A549 (cell line): ENCODE measurements around the gene OR4A15. TPM values are rescaled to one million over a fixed set of nuclear protein-coding genes. Genes with fewer than 3 reads are reported as not detected.

Experiments used
- ATAC-seq, 2 experiments: fragments of 200-7000 bp in 1 of 2; fragments of >200 bp in 1 of 2; cut with Nextera tagmentation in 1 of 2; cut with Tn5 transposase in 1 of 2; 3 replicates each; pipeline versions ENCODE4 v1.8.0 to v1.9.1; 2018 to 2020; ENCODE audit warnings: mild to moderate bottlenecking in 1 of 2, moderate library complexity in 1 of 2
- CTCF ChIA-PET: fragments of 300-600 bp; sonication (Branson Sonifier 250); formaldehyde crosslinking; extraction: SDS; loops from one replicate; lab custom pipeline; 2021; ENCODE audit warnings: antibody characterized with exemption, inconsistent platforms; lab: Yijun Ruan, JAX
- POLR2A ChIA-PET: fragments of 350-600 bp; formaldehyde crosslinking; extraction: SDS; loops from one replicate; lab custom pipeline; 2021; ENCODE audit warnings: antibody characterized with exemption, inconsistent platforms; lab: Yijun Ruan, JAX
- DNase-seq, 2 experiments: peaks; one replicate each; pipeline versions ENCODE4 v3.0.0 to v3.0.0-alpha.2; 2011 to 2016; ENCODE audit warnings: low read depth in 1 of 2, low spot score in 1 of 2
- FAIRE-seq: peaks from 2 replicates; lab custom pipeline; 2011; peaks lifted over from hg19 to GRCh38; lab: Jason Lieb, UNC
- H3K27ac ChIP-seq, 2 experiments: fragments of >200 bp; sonication (Bioruptor Twin); formaldehyde crosslinking; 3 replicates each; pipeline ENCODE4 v1.5.1; 2016 to 2017
- H3K4me1 ChIP-seq: fragments of >200 bp; sonication (Bioruptor Twin); formaldehyde crosslinking; 3 replicates; pipeline ENCODE4 v1.6.1; 2016
- H3K4me2 ChIP-seq: fragments of >200 bp; sonication (Bioruptor Twin); formaldehyde crosslinking; 3 replicates; pipeline ENCODE4 v1.6.1; 2016
- H3K4me3 ChIP-seq: fragments of >200 bp; sonication (Bioruptor Twin); formaldehyde crosslinking; 3 replicates; pipeline ENCODE4 v1.5.1; 2016
- H3K9me3 ChIP-seq: fragments of >200 bp; sonication (Bioruptor Twin); formaldehyde crosslinking; 3 replicates; pipeline ENCODE4 v1.6.1; 2016
- ATOH8 ChIP-seq: fragments of 250-450 bp; sonication (Bioruptor Pico); IDR thresholded peaks from 2 replicates; pipeline ENCODE4 v1.5.0; 2020; ENCODE audit warnings: low read depth, mild to moderate bottlenecking, moderate library complexity
- BCL3 ChIP-seq: fragments of >200 bp; sonication (Bioruptor Twin); formaldehyde crosslinking; IDR thresholded peaks from 3 replicates; pipeline ENCODE4 v1.6.1; 2016
- CHD4 ChIP-seq: fragments of 200-600 bp; sonication (generic); IDR thresholded peaks from 2 replicates; pipeline ENCODE4 v1.6.1; 2016; ENCODE audit warnings: antibody characterized with exemption, mild to moderate bottlenecking, borderline replicate concordance
- EHMT2 ChIP-seq: fragments of 200-600 bp; sonication (generic); IDR thresholded peaks from 2 replicates; pipeline ENCODE4 v1.6.1; 2016; ENCODE audit warnings: antibody characterized with exemption, low read depth, mild to moderate bottlenecking, moderate library complexity
- ELK1 ChIP-seq: fragments of 150-350 bp; IDR thresholded peaks from 2 replicates; pipeline ENCODE4 v1.6.1; 2014; ENCODE audit warnings: low read depth, mild to moderate bottlenecking, low read length
- ESRRA ChIP-seq: fragments of 150-350 bp; IDR thresholded peaks from 2 replicates; pipeline ENCODE4 v1.6.1; 2014; ENCODE audit warnings: mild to moderate bottlenecking, low read length, borderline replicate concordance
- GATA3 ChIP-seq: IDR thresholded peaks from 2 replicates; pipeline ENCODE4 v1.6.1; 2012; ENCODE audit warnings: borderline replicate concordance
- HMGXB4 ChIP-seq: fragments of 250-450 bp; sonication (Bioruptor Pico); IDR thresholded peaks from 2 replicates; pipeline ENCODE4 v1.5.0; 2021; ENCODE audit warnings: mild to moderate bottlenecking, moderate library complexity, borderline replicate concordance
- HOXA7 ChIP-seq: fragments of 250-450 bp; sonication (Bioruptor Pico); IDR thresholded peaks from 2 replicates; pipeline ENCODE4 v1.5.0; 2020; ENCODE audit warnings: mild to moderate bottlenecking, moderate library complexity
- JUNB ChIP-seq: fragments of >200 bp; sonication (Bioruptor Twin); formaldehyde crosslinking; IDR thresholded peaks from 2 replicates; pipeline ENCODE4 v1.6.1; 2016
- KDM5A ChIP-seq: fragments of 200-600 bp; sonication (generic); IDR thresholded peaks from 2 replicates; pipeline ENCODE4 v1.6.1; 2016; ENCODE audit warnings: antibody characterized with exemption, mild to moderate bottlenecking
- MAX ChIP-seq: IDR thresholded peaks from 2 replicates; pipeline ENCODE4 v1.6.1; 2012
- MYC ChIP-seq: IDR thresholded peaks from 2 replicates; pipeline ENCODE4 v1.6.1; 2012; ENCODE audit warnings: mild to moderate bottlenecking, inconsistent platforms, low read length, improper control_type of control experiment, borderline replicate concordance
- NFE2L2 ChIP-seq: fragments of 150-350 bp; conservative IDR thresholded peaks from 2 replicates; pipeline ENCODE4 v1.6.1; 2014; ENCODE audit warnings: low read length
- PBX3 ChIP-seq: IDR thresholded peaks from 2 replicates; pipeline ENCODE4 v1.6.1; 2012
- POLR2A ChIP-seq: IDR thresholded peaks from 2 replicates; pipeline ENCODE4 v1.6.1; 2012; ENCODE audit warnings: mild to moderate bottlenecking, low read length
- RARB ChIP-seq: fragments of 250-450 bp; sonication (Bioruptor Pico); IDR thresholded peaks from 2 replicates; pipeline ENCODE4 v1.8.0; 2021; ENCODE audit warnings: mild to moderate bottlenecking, moderate library complexity
- RCOR1 ChIP-seq: fragments of 150-350 bp; IDR thresholded peaks from 2 replicates; pipeline ENCODE4 v1.6.1; 2014; ENCODE audit warnings: antibody characterized with exemption, low read length, low read depth
- RFX5 ChIP-seq: fragments of 450-650 bp; IDR thresholded peaks from 2 replicates; pipeline ENCODE4 v1.7.1; 2014; ENCODE audit warnings: antibody characterized with exemption, mild to moderate bottlenecking, moderate library complexity
- SREBF2 ChIP-seq: fragments of 450-650 bp; IDR thresholded peaks from 2 replicates; pipeline ENCODE4 v1.6.1; 2014; ENCODE audit warnings: mild to moderate bottlenecking, moderate library complexity
- USF2 ChIP-seq: fragments of 450-650 bp; IDR thresholded peaks from 2 replicates; pipeline ENCODE4 v1.6.1; 2014; ENCODE audit warnings: antibody characterized with exemption
- ZC3H11A ChIP-seq: fragments of 450-650 bp; IDR thresholded peaks from 2 replicates; pipeline ENCODE4 v1.6.1; 2014; ENCODE audit warnings: antibody characterized with exemption, mild to moderate bottlenecking
- ZSCAN20 ChIP-seq: fragments of 250-450 bp; sonication (Bioruptor Pico); IDR thresholded peaks from 2 replicates; pipeline ENCODE4 v1.8.0; 2022; ENCODE audit warnings: mild to moderate bottlenecking, moderate library complexity
- WGBS: methylation state at CpG from one replicate; pipeline ENCODE4 v1.1.6; 2017; ENCODE audit errors: missing lambda C conversion rate; 5-methylcytosine and 5-hydroxymethylcytosine counted together
- polyA minus RNA-seq: library from RNA; depleted of rRNA, polyadenylated mRNA; stranded (reverse); fragments of >200 nt; gene quantifications from 2 replicates; pipeline ENCODE4 v1.2.3, GENCODE V29; 2011; rRNA and poly(A)+ RNA removed
- polyA plus RNA-seq, 4 experiments: library from polyadenylated mRNA; depleted of rRNA in 3 of 4; stranded (reverse); fragments of >200 nt; fragmentation: RNase III in 1 of 4; extraction: RNeasy Plus Mini Kit Qiagen cat#74134 plus additional on column Dnase treatment in 1 of 4; gene quantifications; 2 replicates in 3 of 4; 3 replicates in 1 of 4; pipeline ENCODE4 v1.2.3, GENCODE V29; 2011 to 2017

Gene OR4A15
- polyA plus RNA-seq (2011; rRNA removed) (not detected in 2 replicates), polyA plus RNA-seq (2017; fragmentation: RNase III; extraction: RNeasy Plus Mini Kit Qiagen cat#74134 plus additional on column Dnase treatment) (not detected in 3 replicates), polyA minus RNA-seq (not detected in 2 replicates)
- not detected in 2 replicates for polyA plus RNA-seq (2012; cell fraction: cytosol; rRNA removed)
- not detected in 2 replicates for polyA plus RNA-seq (2012; cell fraction: nucleus; rRNA removed)

- POLR2A ChIA-PET: no interaction called here
- ATAC-seq: no peak
- TF ChIP-seq EHMT2: no peak
- TF ChIP-seq ZC3H11A: no peak
- no peak for TF ChIP-seq ZSCAN20 (CRISPR knock-in tag)
- CTCF ChIA-PET: no interaction called here
- no peaks in the 10 kb centered on the region for H3K9me3 ChIP-seq
- no peaks in the 10 kb centered on the region for H3K4me1 ChIP-seq
- WGBS: 1% methylated on average over 4 of the region's 4 CpGs
- no peak for FAIRE-seq
- no peak within 1 kb of the TSS for H3K4me3 ChIP-seq
- no peak for DNase-seq
- no peak within 1 kb of the TSS for H3K27ac ChIP-seq
- H3K4me2 ChIP-seq: no peak within 1 kb of the TSS
Observed at GRCh38 chr11:55367674-55368073, at the start of gene OR4A15. OR4A15 (plus strand) TSS chr11:55367974; CDS start chr11:55367974, 0 bp downstream.

- TF ChIP-seq JUNB: no peak
- no peak for TF ChIP-seq GATA3
- TF ChIP-seq RCOR1: no peak
- no peak for TF ChIP-seq MYC
- TF ChIP-seq BCL3: no peak
- no peak for TF ChIP-seq RARB
- no peak for TF ChIP-seq PBX3
- TF ChIP-seq ELK1: no peak
- no peak for TF ChIP-seq KDM5A
- TF ChIP-seq, all 56 proteins: peak for 0
- Histone ChIP-seq H3K4me3 (no peak overlapping the region), H3K4me2 (no peak overlapping the region), H3K27ac (no peak overlapping the region), H3K9me3 (no peaks in the 10 kb centered on the region), H3K4me1 (no peaks in the 10 kb centered on the region)
- ChIA-PET CTCF (interaction anchor here (1.3 kb wide), 1 partner anchor 19 kb away, joined by 3 read pairs; the partner anchor contains the start of gene OR4A16), POLR2A (no interaction called here)
- WGBS: 0% methylated on average over 1 of the region's 1 CpG
- FAIRE-seq: no peak
- DNase-seq: no peak
- ATAC-seq: no peak
Observed at GRCh38 chr11:55324500-55324899, 43.3 kb upstream of the OR4A15 start.

- no peak within 1 kb of the TSS for H3K27ac ChIP-seq
- no peak within 1 kb of the TSS for H3K4me2 ChIP-seq
- H3K4me3 ChIP-seq: no peak within 1 kb of the TSS
- 0 out of 3 replicates have a peak, but pooled peaks cover 4% of the 10 kb centered on the region for H3K9me3 ChIP-seq
- no peak for TF ChIP-seq CHD4
- no peak for TF ChIP-seq HMGXB4
- TF ChIP-seq MAX: no peak
- no peak for TF ChIP-seq ATOH8 (CRISPR knock-in tag)
- no peak for TF ChIP-seq SREBF2
- no peak for TF ChIP-seq HOXA7 (CRISPR knock-in tag)
- no peak for TF ChIP-seq USF2
- no peak for TF ChIP-seq MYC
- TF ChIP-seq ESRRA: no peak
- no peak for TF ChIP-seq RFX5
- TF ChIP-seq NFE2L2: no peak
- TF ChIP-seq POLR2A: no peak
- no peak for TF ChIP-seq ZSCAN20 (CRISPR knock-in tag)
- no peak for DNase-seq
- no peak for ATAC-seq
- no peaks in the 10 kb centered on the region for H3K4me1 ChIP-seq
- ChIA-PET POLR2A (no interaction called here), CTCF (interaction anchor here (1.1 kb wide), 1 partner anchor 18 kb away, joined by 3 read pairs; no protein-coding TSS in a partner anchor)
- under 1% methylated on average over 3 of the region's 3 CpGs for WGBS
- FAIRE-seq: no peak
Observed at GRCh38 chr11:55342901-55343300, 24.9 kb upstream of the OR4A15 start, which contains the start of gene OR4A16. OR4A16 (plus strand) TSS chr11:55343201; CDS start chr11:55343201, 0 bp downstream.
